ENCODE measurements around the gene TRNP1.

- TF ChIP-seq CTCF (IDR thresholded peaks at IDR 0.05; ENCODE audit: insufficient read depth, low read depth, low read length): no peak
- no peak for TF ChIP-seq EZH2 (IDR thresholded peaks at IDR 0.05; ENCODE audit: insufficient read depth, low read length)
Measured at GRCh38 chr1:27027575-27028250, 34.2 kb downstream of the TRNP1 start.

Measured in astrocyte (in vitro differentiated cells and primary cell).